Neural cell (in vitro differentiated cells): ENCODE measurements around the gene DPP6. TPM values are rescaled to one million over a fixed set of nuclear protein-coding genes. Genes with fewer than 3 reads are reported as not detected.
"Not testable (repeated sequence)": the region's sequence is repeated elsewhere in the genome, so short reads cannot be mapped to it uniquely, and the experiment has no call there.

Experiments
- H2AFZ ChIP-seq: fragments of 200-600, 300-800 bp; sonication (generic), shearing (Covaris generic); 2 replicates; pipeline ENCODE4 v1.6.0; 2014; ENCODE audit warnings: low read depth, mild to moderate bottlenecking, antibody characterized with exemption, low read length, moderate library complexity
- H3F3A ChIP-seq: fragments of 200-600 bp; shearing (Covaris generic); 2 replicates; pipeline ENCODE4 v1.6.1; 2016; ENCODE audit warnings: mild to moderate bottlenecking, moderate library complexity, mixed read lengths, antibody characterized with exemption, low read length; ENCODE audit not compliant: insufficient read depth, poor library complexity, severe bottlenecking
- H3K27ac ChIP-seq: fragments of 200-600, 300-800 bp; sonication (generic), shearing (Covaris generic); 2 replicates; pipeline ENCODE4 v1.5.1; 2014; ENCODE audit warnings: mild to moderate bottlenecking, low read length, moderate library complexity
- H3K27me3 ChIP-seq: fragments of 300-800, 200-600 bp; sonication (generic), shearing (Covaris generic); 2 replicates; pipeline ENCODE4 v1.6.0; 2014; ENCODE audit warnings: mild to moderate bottlenecking, low read depth, low read length, moderate library complexity; ENCODE audit not compliant: insufficient read depth
- H3K36me3 ChIP-seq: fragments of 300-800, 200-600 bp; sonication (generic), shearing (Covaris generic); 2 replicates; pipeline ENCODE4 v1.5.1; 2014; ENCODE audit warnings: mild to moderate bottlenecking, antibody characterized with exemption, low read length, moderate library complexity; ENCODE audit not compliant: insufficient read depth
- H3K4me2 ChIP-seq: fragments of 300-800, 200-600 bp; sonication (generic), shearing (Covaris generic); 2 replicates; pipeline ENCODE4 v1.6.0; 2014; ENCODE audit warnings: mild to moderate bottlenecking, low read length
- H3K4me3 ChIP-seq: fragments of 300-800, 200-600 bp; sonication (generic), shearing (Covaris generic); 2 replicates; pipeline ENCODE4 v1.5.1; 2014; ENCODE audit warnings: mild to moderate bottlenecking, low read length, moderate library complexity
- H3K79me2 ChIP-seq: fragments of 200-600 bp; shearing (Covaris generic); replicated peaks from 2 replicates; pipeline ENCODE4 v1.6.0; 2014; ENCODE audit warnings: mild to moderate bottlenecking, low read length, moderate library complexity; ENCODE audit not compliant: insufficient read depth
- H3K9ac ChIP-seq: fragments of 300-800, 200-600 bp; sonication (generic), shearing (Covaris generic); 2 replicates; pipeline ENCODE4 v1.6.1; 2016; ENCODE audit warnings: mild to moderate bottlenecking, low read length, mixed read lengths
- H3K9me2 ChIP-seq: fragments of 200-600 bp; shearing (Covaris generic); 2 replicates; pipeline ENCODE4 v1.6.1; 2016; ENCODE audit warnings: mild to moderate bottlenecking, low read length, mixed read lengths; ENCODE audit not compliant: insufficient read depth
- H3K9me3 ChIP-seq: fragments of 200-600, 300-800 bp; sonication (generic), shearing (Covaris generic); 2 replicates; pipeline ENCODE4 v1.6.1; 2016; ENCODE audit warnings: mild to moderate bottlenecking, mixed run types, low read length, moderate library complexity, mixed read lengths
- H4K20me1 ChIP-seq: fragments of 200-600 bp; shearing (Covaris generic); 2 replicates; pipeline ENCODE4 v1.6.1; 2016; ENCODE audit warnings: mild to moderate bottlenecking, mixed run types; ENCODE audit not compliant: insufficient read depth
- polyA plus RNA-seq: library from polyadenylated mRNA; depleted of rRNA; stranded (reverse); fragments of >200 nt; gene quantifications from 2 replicates; pipeline ENCODE4 v1.2.3, GENCODE V29; 2014

The DPP6 gene
- polyA plus RNA-seq, 1 donor from 2014 or later, result 20.4 TPM

DNA sequence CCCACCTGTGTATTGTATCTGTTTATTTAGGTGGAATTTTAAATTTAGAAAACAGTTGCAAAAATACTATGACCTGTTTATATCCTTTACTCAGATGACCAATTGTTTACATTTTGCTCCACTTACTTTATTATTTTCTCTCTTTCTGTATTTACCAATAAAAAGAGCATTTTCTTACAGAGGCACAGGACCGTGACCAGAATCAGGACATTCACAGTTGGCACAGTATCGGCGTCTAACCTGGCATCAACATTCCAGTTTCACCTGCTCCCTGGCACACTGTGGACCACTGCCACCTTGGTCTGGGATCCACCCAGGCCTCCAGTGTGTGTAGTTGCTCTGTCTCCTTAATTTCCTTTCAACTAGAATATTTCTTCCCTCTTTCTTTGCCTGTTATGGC is 39.9 kb downstream of the DPP6 start:
- H4K20me1 ChIP-seq, H2AFZ ChIP-seq, H3K9me3 ChIP-seq: not testable (repeated sequence)

GRCh38 chr7:154095201-154095600 is 43.0 kb downstream of the DPP6 start:
- H4K20me1 ChIP-seq, H3K79me2 ChIP-seq, H3K9me2 ChIP-seq, H2AFZ ChIP-seq, H3K36me3 ChIP-seq, H3F3A ChIP-seq, H3K9me3 ChIP-seq, H3K4me2 ChIP-seq, H3K27me3 ChIP-seq, H3K27ac ChIP-seq, H3K4me3 ChIP-seq, H3K9ac ChIP-seq: not testable (repeated sequence)

More for the DNA sequence above, 39.9 kb downstream of the DPP6 start:
- H3K27ac ChIP-seq, H3K4me3 ChIP-seq, H3K9ac ChIP-seq, H3K9me2 ChIP-seq, H3K4me2 ChIP-seq, H3F3A ChIP-seq, H3K79me2 ChIP-seq, H3K27me3 ChIP-seq, H3K36me3 ChIP-seq: not testable (repeated sequence)

GRCh38 chr7:154105063-154105462 is 52.9 kb downstream of the DPP6 start:
- not testable (repeated sequence) for H3K79me2 ChIP-seq, H3K4me3 ChIP-seq, H3F3A ChIP-seq, H3K27me3 ChIP-seq, H3K9me2 ChIP-seq, H2AFZ ChIP-seq, H3K27ac ChIP-seq, H3K9me3 ChIP-seq, H3K4me2 ChIP-seq, H3K36me3 ChIP-seq, H3K9ac ChIP-seq, H4K20me1 ChIP-seq

- H3K79me2 ChIP-seq, H3F3A ChIP-seq, H3K9me2 ChIP-seq, H4K20me1 ChIP-seq, H2AFZ ChIP-seq, H3K9ac ChIP-seq, H3K9me3 ChIP-seq, H3K4me2 ChIP-seq, H3K27me3 ChIP-seq, H3K36me3 ChIP-seq, H3K4me3 ChIP-seq, H3K27ac ChIP-seq: not testable (repeated sequence)
Measured at GRCh38 chr7:154109615-154110014, 57.4 kb downstream of the DPP6 start.

DNA sequence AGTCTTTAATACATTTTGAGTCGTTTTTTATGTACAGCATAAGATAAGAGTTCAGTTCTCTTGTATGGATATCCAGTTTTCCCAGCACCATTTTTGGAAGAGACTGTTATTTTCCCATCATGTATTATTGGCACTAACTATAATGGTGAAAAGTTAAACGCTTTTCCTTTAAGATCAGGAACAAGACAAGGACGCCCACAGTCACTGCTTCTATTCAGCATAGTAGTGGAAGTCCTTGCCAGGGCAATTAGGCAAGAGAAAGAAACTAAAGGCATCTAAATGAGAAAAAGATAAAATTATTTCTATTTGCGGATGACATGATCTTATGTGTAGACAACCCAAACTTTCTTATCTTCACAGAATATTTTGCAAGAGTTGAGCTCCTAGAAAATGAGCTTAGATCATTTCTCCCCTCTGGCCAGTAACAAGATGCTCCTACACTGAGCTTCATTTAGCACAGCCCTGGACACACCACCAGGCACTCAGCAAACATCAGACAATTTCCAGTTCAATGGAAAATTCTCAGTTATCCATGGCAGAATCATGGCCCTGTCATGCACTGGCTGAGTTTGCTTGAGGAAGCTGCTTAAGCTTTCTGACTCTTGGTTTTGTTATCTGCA is 61.6 kb downstream of the DPP6 start:
- H4K20me1 ChIP-seq, H3K79me2 ChIP-seq, H2AFZ ChIP-seq, H3K4me2 ChIP-seq, H3K9me2 ChIP-seq, H3K27me3 ChIP-seq, H3K4me3 ChIP-seq, H3K9ac ChIP-seq, H3K27ac ChIP-seq, H3K36me3 ChIP-seq, H3F3A ChIP-seq, H3K9me3 ChIP-seq: not testable (repeated sequence)

DNA sequence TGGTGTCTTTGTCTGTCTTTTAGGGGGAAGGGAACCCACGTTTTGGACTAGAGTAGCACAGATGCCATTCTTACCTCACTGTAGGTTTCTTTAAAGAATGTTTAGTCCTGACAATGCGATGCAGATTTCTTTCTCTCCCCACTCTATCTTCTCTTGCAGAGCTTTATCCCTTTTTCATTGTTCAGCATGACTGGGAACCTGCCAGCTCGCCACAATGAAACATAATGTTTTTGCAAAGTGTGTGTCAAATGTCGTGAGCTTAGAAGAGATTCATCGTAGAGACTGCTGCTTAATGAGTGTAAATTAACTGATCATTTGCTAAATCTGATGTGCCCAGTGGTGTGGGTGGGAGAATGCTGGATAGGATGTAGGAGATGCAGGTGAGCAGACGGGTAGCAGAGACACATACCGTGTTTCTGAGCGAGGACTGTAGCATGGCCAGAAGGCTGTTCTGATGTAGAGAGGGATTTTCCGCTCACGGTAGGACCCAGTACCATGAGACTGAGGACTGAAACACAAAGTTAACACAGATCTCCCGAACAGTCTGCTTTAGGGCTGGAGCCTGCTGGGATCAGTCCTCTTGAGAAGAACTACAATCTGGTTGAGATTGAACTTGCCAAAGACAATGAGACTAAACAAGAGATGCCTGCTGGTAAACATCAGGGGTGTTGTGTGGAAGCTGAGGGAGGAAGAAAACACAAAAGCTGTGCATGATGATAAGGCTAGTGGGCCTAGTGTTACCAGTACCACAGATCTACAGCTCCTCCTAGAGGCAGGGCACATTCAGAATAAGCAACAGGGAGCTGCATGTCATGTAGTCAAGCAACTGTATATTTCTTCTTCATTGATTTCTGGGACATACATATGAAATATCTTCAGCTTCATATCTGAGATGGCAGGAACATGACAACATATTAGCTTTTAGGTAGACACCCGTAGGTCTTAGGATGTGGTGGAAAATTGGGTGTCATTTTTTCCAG is 65.5 kb downstream of the DPP6 start:
- H3K4me2 ChIP-seq, H3K79me2 ChIP-seq, H3F3A ChIP-seq, H3K27me3 ChIP-seq, H4K20me1 ChIP-seq, H2AFZ ChIP-seq, H3K4me3 ChIP-seq, H3K9me3 ChIP-seq, H3K9me2 ChIP-seq, H3K36me3 ChIP-seq: not testable (repeated sequence)
- peak overlapping the region; percentile 20 for H3K27ac ChIP-seq
- H3K9ac ChIP-seq, result peak overlapping the region; percentile 20

DNA sequence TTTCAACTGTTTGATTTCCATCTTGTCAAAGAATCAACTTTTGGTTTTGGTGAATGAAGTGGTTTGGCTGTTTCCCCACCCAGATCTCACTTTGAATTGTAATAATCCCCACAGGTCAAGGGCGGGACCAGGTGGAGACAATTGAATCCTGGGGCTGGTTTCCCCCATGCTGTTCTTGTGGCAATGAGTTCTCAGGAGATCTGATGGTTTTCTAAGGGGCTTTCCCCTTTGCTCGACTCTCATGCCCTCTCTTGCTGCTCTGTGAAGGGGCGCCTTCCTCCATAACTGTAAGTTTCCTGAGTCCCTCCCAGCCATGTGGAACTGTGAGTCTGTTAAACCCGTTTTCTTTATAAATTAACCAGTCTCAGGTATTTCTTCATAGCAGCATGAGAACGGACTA is 68.6 kb downstream of the DPP6 start:
- not testable (repeated sequence) for H3K79me2 ChIP-seq, H3K4me3 ChIP-seq, H3K4me2 ChIP-seq, H3K9ac ChIP-seq, H3F3A ChIP-seq, H3K9me2 ChIP-seq, H2AFZ ChIP-seq, H3K9me3 ChIP-seq, H3K27ac ChIP-seq, H3K27me3 ChIP-seq, H3K36me3 ChIP-seq, H4K20me1 ChIP-seq

GRCh38 chr7:154122720-154123119 is 70.5 kb downstream of the DPP6 start:
- H4K20me1 ChIP-seq, H3K4me3 ChIP-seq, H3F3A ChIP-seq, H3K27me3 ChIP-seq, H3K79me2 ChIP-seq, H3K9me3 ChIP-seq, H3K9me2 ChIP-seq, H2AFZ ChIP-seq, H3K36me3 ChIP-seq, H3K9ac ChIP-seq, H3K27ac ChIP-seq, H3K4me2 ChIP-seq: not testable (repeated sequence)
